HUES64 (cell line): ENCODE results near the gene CTXND2.
"Not testable (repeated sequence)": the region's sequence is repeated elsewhere in the genome, so short reads cannot be mapped to it uniquely, and the experiment has no call there.

Source experiments
- H3K27ac ChIP-seq: 2 replicates; pipeline ENCODE4 v1.7.0; 2013; ENCODE audit warnings: low read depth, low read length, inconsistent platforms
- H3K27me3 ChIP-seq: 2 replicates; pipeline ENCODE4 v1.6.1; 2013; ENCODE audit warnings: mild to moderate bottlenecking, low read length; ENCODE audit not compliant: insufficient read depth
- H3K36me3 ChIP-seq: 2 replicates; pipeline ENCODE4 v1.6.1; 2013; ENCODE audit warnings: mild to moderate bottlenecking, low read length; ENCODE audit not compliant: insufficient read depth
- H3K4me1 ChIP-seq: 2 replicates; pipeline ENCODE4 v1.6.1; 2013; ENCODE audit warnings: mild to moderate bottlenecking, low read length, moderate library complexity; ENCODE audit not compliant: insufficient read depth
- H3K4me3 ChIP-seq: 2 replicates; pipeline ENCODE4 v1.5.1; 2013; ENCODE audit warnings: mild to moderate bottlenecking, low read length, moderate library complexity
- H3K9ac ChIP-seq: 2 replicates; pipeline ENCODE4 v1.6.1; 2013; ENCODE audit warnings: mild to moderate bottlenecking, low read depth, low read length
- H3K9me3 ChIP-seq: 2 replicates; pipeline ENCODE4 v1.6.1; 2013; ENCODE audit warnings: low read depth, low read length; ENCODE audit not compliant: insufficient read depth
- WGBS: fragments of 150-250, 120-280 bp; methylation state at CpG from one replicate; pipeline ENCODE4 v1.1.7; 2013; ENCODE audit warnings: missing lambda C conversion rate; 5-methylcytosine and 5-hydroxymethylcytosine counted together

CTXND2 gene

GRCh38 chr1:150893336-150893913 is 6.5 kb downstream of the CTXND2 start:
- H3K9ac ChIP-seq, result no peak overlapping the region
- H3K4me1 ChIP-seq, result no peaks in the 10 kb centered on the region
- H3K36me3 ChIP-seq, result no peaks in the 10 kb centered on the region
- H3K4me3 ChIP-seq, result no peak overlapping the region
- WGBS, result 91% methylated on average over 3 of the region's 3 CpGs
- no peaks in the 10 kb centered on the region for H3K27me3 ChIP-seq
- H3K9me3 ChIP-seq, result no peaks in the 10 kb centered on the region
- no peak overlapping the region for H3K27ac ChIP-seq

- Histone ChIP-seq H3K9ac (no peak overlapping the region), H3K36me3 (no peaks in the 10 kb centered on the region), H3K27ac (no peak overlapping the region), H3K4me1 (no peaks in the 10 kb centered on the region), H3K9me3 (0 out of 2 replicates have a peak, but pooled peaks cover 6% of the 10 kb centered on the region), H3K27me3 (no peaks in the 10 kb centered on the region), H3K4me3 (no peak overlapping the region)
- 93% methylated on average over 4 of the region's 4 CpGs for WGBS
These were observed 8.7 kb downstream of the CTXND2 start for GRCh38 chr1:150895618-150896017.

GRCh38 chr1:150899795-150900194 is 12.9 kb downstream of the CTXND2 start:
- H3K9me3 ChIP-seq, H3K9ac ChIP-seq, H3K27ac ChIP-seq, H3K36me3 ChIP-seq, H3K4me3 ChIP-seq, H3K27me3 ChIP-seq, H3K4me1 ChIP-seq: not testable (repeated sequence)
- 95% methylated on average over 8 of the region's 8 CpGs for WGBS

- 0 out of 2 replicates have a peak, but pooled peaks cover 6% of the 10 kb centered on the region for H3K9me3 ChIP-seq
- H3K4me1 ChIP-seq, result no peaks in the 10 kb centered on the region
- no peak overlapping the region for H3K27ac ChIP-seq
- no peak overlapping the region for H3K4me3 ChIP-seq
- no peak overlapping the region for H3K9ac ChIP-seq
- H3K36me3 ChIP-seq, result no peaks in the 10 kb centered on the region
- no peaks in the 10 kb centered on the region for H3K27me3 ChIP-seq
- WGBS, result 95% methylated on average over 5 of the region's 5 CpGs
These were observed 15.4 kb downstream of the CTXND2 start for GRCh38 chr1:150902346-150902745.

GRCh38 chr1:150902751-150903150 is 15.8 kb downstream of the CTXND2 start:
- 100% methylated on average over 1 of the region's 1 CpG for WGBS
- Histone ChIP-seq H3K9ac (no peak overlapping the region), H3K4me1 (no peaks in the 10 kb centered on the region), H3K4me3 (no peak overlapping the region), H3K27ac (no peak overlapping the region), H3K27me3 (no peaks in the 10 kb centered on the region), H3K36me3 (no peaks in the 10 kb centered on the region), H3K9me3 (0 out of 2 replicates have a peak, but pooled peaks cover 6% of the 10 kb centered on the region)

- H3K27ac ChIP-seq, result no peak overlapping the region
- 96% methylated on average over 6 of the region's 6 CpGs for whole genome bisulfite sequencing
- no peaks in the 10 kb centered on the region for H3K9me3 ChIP-seq
- no peak overlapping the region for H3K9ac ChIP-seq
- no peak overlapping the region for H3K4me3 ChIP-seq
- H3K36me3 ChIP-seq, result no peaks in the 10 kb centered on the region
- no peaks in the 10 kb centered on the region for H3K4me1 ChIP-seq
- H3K27me3 ChIP-seq, result no peaks in the 10 kb centered on the region
These were observed 18.4 kb downstream of the CTXND2 start for GRCh38 chr1:150905301-150905700.

- H3K27ac ChIP-seq, result no peak overlapping the region
- H3K4me3 ChIP-seq, result no peak overlapping the region
- WGBS, result no CpG with 5 or more reads among the region's 1 CpG
- H3K4me1 ChIP-seq, result no peaks in the 10 kb centered on the region
- H3K27me3 ChIP-seq, result no peaks in the 10 kb centered on the region
- no peak overlapping the region for H3K9ac ChIP-seq
- no peaks in the 10 kb centered on the region for H3K36me3 ChIP-seq
- no peaks in the 10 kb centered on the region for H3K9me3 ChIP-seq
These were observed 19.4 kb downstream of the CTXND2 start for GRCh38 chr1:150906329-150906728.

GRCh38 chr1:150906813-150907212 is 19.9 kb downstream of the CTXND2 start:
- no peak overlapping the region for H3K9ac ChIP-seq
- H3K36me3 ChIP-seq, result no peaks in the 10 kb centered on the region
- no peak overlapping the region for H3K27ac ChIP-seq
- 91% methylated on average over 2 of the region's 2 CpGs for WGBS
- H3K4me3 ChIP-seq, result no peak overlapping the region
- H3K9me3 ChIP-seq, result no peaks in the 10 kb centered on the region
- H3K4me1 ChIP-seq, result no peaks in the 10 kb centered on the region
- H3K27me3 ChIP-seq, result no peaks in the 10 kb centered on the region

- H3K4me1 ChIP-seq, result peaks cover 11% of the 10 kb centered on the region
- H3K27me3 ChIP-seq, result no peaks in the 10 kb centered on the region
- no peaks in the 10 kb centered on the region for H3K36me3 ChIP-seq
- 88% methylated on average over 2 of the region's 4 CpGs for WGBS
- no peaks in the 10 kb centered on the region for H3K9me3 ChIP-seq
- H3K27ac ChIP-seq, result no peak overlapping the region
- no peak overlapping the region for H3K4me3 ChIP-seq
- no peak overlapping the region for H3K9ac ChIP-seq
These were observed 22.7 kb downstream of the CTXND2 start for GRCh38 chr1:150909585-150910180.

- no peak overlapping the region for H3K4me3 ChIP-seq
- H3K9ac ChIP-seq, result no peak overlapping the region
- peaks cover 11% of the 10 kb centered on the region for H3K4me1 ChIP-seq
- no peaks in the 10 kb centered on the region for H3K36me3 ChIP-seq
- H3K27ac ChIP-seq, result 0 out of 2 replicates have a peak overlapping the region, but pooled peaks have one; percentile 23
- H3K9me3 ChIP-seq, result no peaks in the 10 kb centered on the region
- no peaks in the 10 kb centered on the region for H3K27me3 ChIP-seq
These were observed 25.7 kb downstream of the CTXND2 start for GRCh38 chr1:150912623-150913022.

- H3K27me3 ChIP-seq, result no peaks in the 10 kb centered on the region
- H3K9ac ChIP-seq, result no peak overlapping the region
- H3K36me3 ChIP-seq, result no peaks in the 10 kb centered on the region
- peaks cover 11% of the 10 kb centered on the region for H3K4me1 ChIP-seq
- H3K27ac ChIP-seq, result no peak overlapping the region
- no peaks in the 10 kb centered on the region for H3K9me3 ChIP-seq
- no peak overlapping the region for H3K4me3 ChIP-seq
- 93% methylated on average over 7 of the region's 7 CpGs for WGBS
These were observed 30.5 kb downstream of the CTXND2 start for GRCh38 chr1:150917387-150917786.
